ENCODE measurements around the gene LARP4B. TPM values are rescaled to one million over a fixed set of nuclear protein-coding genes. Genes with fewer than 3 reads are reported as not detected.

LARP4B gene
- polyA plus RNA-seq, 1 donor (not counting 4 experiments of a cell fraction or from before 2014, with no cell fraction given), result 39.4 TPM

GRCh38 chr10:822661-823367 is 108.7 kb downstream of the LARP4B start:
- Histone ChIP-seq H3K27me3 (ENCODE audit: control insufficient read depth, extremely low read depth, insufficient read depth, low read length) (no peaks in the 10 kb centered on the region), H3K9me1 (ENCODE audit: control insufficient read depth, extremely low read depth, insufficient read depth, low read length) (no peaks in the 10 kb centered on the region), H3K79me2 (ENCODE audit: control insufficient read depth, insufficient read depth, low read length) (no peaks in the 10 kb centered on the region), H4K20me1 (ENCODE audit: control insufficient read depth, extremely low read depth, insufficient read depth, low read length) (no peaks in the 10 kb centered on the region), H3K4me3 (ENCODE audit: control insufficient read depth in 2 of 3, extremely low read depth in 1 of 3, insufficient read depth in 2 of 3, low read depth in 1 of 3, low read length in 3 of 3) (no peak overlapping the region), H3K9ac (ENCODE audit: control insufficient read depth, extremely low read depth, insufficient read depth, low read length) (no peak overlapping the region), H2AFZ (ENCODE audit: control insufficient read depth, low read length) (no peak overlapping the region), H3K9me3 (ENCODE audit: control insufficient read depth, low read depth, low read length) (no peaks in the 10 kb centered on the region), H3K4me1 (ENCODE audit: control insufficient read depth, extremely low read depth, insufficient read depth, low read length) (no peaks in the 10 kb centered on the region), H3K27ac (ENCODE audit: control insufficient read depth, insufficient read depth, low read length) (no peak overlapping the region), H3K36me3 (ENCODE audit: control insufficient read depth in 2 of 2, extremely low read depth in 1 of 2, insufficient read depth in 2 of 2, low read length in 2 of 2) (peaks cover 46 to 66% of the 10 kb centered on the region in 2 experiments), H3K4me2 (ENCODE audit: control insufficient read depth, extremely low read depth, insufficient read depth, low read depth, low read length) (no peak overlapping the region)
- no peak for DNase-seq (ENCODE audit: low read depth, low spot score)
- TF ChIP-seq EZH2 (IDR thresholded peaks at IDR 0.05; ENCODE audit: low read length), result no peak
- no peak for TF ChIP-seq CTCF (optimal IDR thresholded peaks at IDR 0.05 in 1 of 3, IDR thresholded peaks at IDR 0.05 in 1 of 3, conservative IDR thresholded peaks at IDR 0.05 in 1 of 3; ENCODE audit: extremely low read depth in 1 of 3, insufficient read depth in 2 of 3, low read length in 3 of 3)
- no peak for FAIRE-seq
- dilution Hi-C loops (cut with MboI; ENCODE audit: extremely low pct_ligation_motif_present, low sequenced_read_pairs), result no loop called here

GRCh38 chr10:822197-822596 is 109.3 kb downstream of the LARP4B start:
- H3K4me3 ChIP-seq (ENCODE audit: control insufficient read depth in 2 of 3, extremely low read depth in 1 of 3, insufficient read depth in 2 of 3, low read depth in 1 of 3, low read length in 3 of 3), result no peak overlapping the region

More at GRCh38 chr10:822197-822596, 109.3 kb downstream of the LARP4B start:
- peaks cover 51 to 72% of the 10 kb centered on the region in 2 experiments for H3K36me3 ChIP-seq (ENCODE audit: control insufficient read depth in 2 of 2, extremely low read depth in 1 of 2, insufficient read depth in 2 of 2, low read length in 2 of 2)
- no peak overlapping the region for H3K27ac ChIP-seq (ENCODE audit: control insufficient read depth, insufficient read depth, low read length)
- no peaks in the 10 kb centered on the region for H3K27me3 ChIP-seq (ENCODE audit: control insufficient read depth, extremely low read depth, insufficient read depth, low read length)
- TF ChIP-seq EZH2 (IDR thresholded peaks at IDR 0.05; ENCODE audit: low read length) (no peak), CTCF (optimal IDR thresholded peaks at IDR 0.05 in 1 of 3, IDR thresholded peaks at IDR 0.05 in 1 of 3, conservative IDR thresholded peaks at IDR 0.05 in 1 of 3; ENCODE audit: extremely low read depth in 1 of 3, insufficient read depth in 2 of 3, low read length in 3 of 3) (no peak)
- FAIRE-seq (no peak), DNase-seq (ENCODE audit: low read depth, low spot score) (no peak)
- H3K9ac ChIP-seq (ENCODE audit: control insufficient read depth, extremely low read depth, insufficient read depth, low read length), result no peak overlapping the region
- no peak overlapping the region for H3K4me2 ChIP-seq (ENCODE audit: control insufficient read depth, extremely low read depth, insufficient read depth, low read depth, low read length)
- H3K9me1 ChIP-seq (ENCODE audit: control insufficient read depth, extremely low read depth, insufficient read depth, low read length), result no peaks in the 10 kb centered on the region
- no peaks in the 10 kb centered on the region for H4K20me1 ChIP-seq (ENCODE audit: control insufficient read depth, extremely low read depth, insufficient read depth, low read length)
- no peaks in the 10 kb centered on the region for H3K4me1 ChIP-seq (ENCODE audit: control insufficient read depth, extremely low read depth, insufficient read depth, low read length)
- dilution Hi-C loops (cut with MboI; ENCODE audit: extremely low pct_ligation_motif_present, low sequenced_read_pairs), result no loop called here
- no peaks in the 10 kb centered on the region for H3K9me3 ChIP-seq (ENCODE audit: control insufficient read depth, low read depth, low read length)
- H2AFZ ChIP-seq (ENCODE audit: control insufficient read depth, low read length), result no peak overlapping the region
- no peaks in the 10 kb centered on the region for H3K79me2 ChIP-seq (ENCODE audit: control insufficient read depth, insufficient read depth, low read length)
